CD4-positive, CD25-positive, alpha-beta regulatory T cell (primary cell): ENCODE measurements around the gene CTBP2. TPM values are rescaled to one million over a fixed set of nuclear protein-coding genes. Genes with fewer than 3 reads are reported as not detected.

Experiments used
- ATAC-seq, 2 donors: fragments of 150-1000 bp; cut with Tn5 transposase; one replicate each; pipeline ENCODE4 v1.10.0; 2021; ENCODE audit warnings: low read depth in 2 of 2, moderate number of reproducible peaks in 2 of 2, moderate library complexity in 1 of 2
- DNase-seq, 3 donors: peaks; one replicate each; pipeline versions ENCODE4 v3.0.0 to v3.0.0-alpha.2; 2012 to 2022; ENCODE audit warnings: mixed read lengths in 1 of 3
- H3K27ac ChIP-seq: one replicate; pipeline ENCODE4 v1.7.0; 2013; ENCODE audit warnings: mild to moderate bottlenecking, low read length; ENCODE audit not compliant: insufficient read depth, poor library complexity, severe bottlenecking
- H3K27me3 ChIP-seq: one replicate; pipeline ENCODE4 v1.7.0; 2013; ENCODE audit warnings: low read length; ENCODE audit not compliant: control insufficient read depth, insufficient read depth
- H3K36me3 ChIP-seq: one replicate; pipeline ENCODE4 v1.7.0; 2013; ENCODE audit warnings: mild to moderate bottlenecking, low read length, moderate library complexity; ENCODE audit not compliant: control insufficient read depth, insufficient read depth
- H3K4me1 ChIP-seq: 2 replicates; pipeline ENCODE4 v1.7.0; 2013; ENCODE audit warnings: mild to moderate bottlenecking, low read length; ENCODE audit not compliant: insufficient read depth, control insufficient read depth, poor library complexity, severe bottlenecking
- H3K4me3 ChIP-seq: one replicate; pipeline ENCODE4 v1.7.0; 2013; ENCODE audit warnings: low read depth, mild to moderate bottlenecking, low read length, moderate library complexity
- H3K9me3 ChIP-seq, 2 experiments: 1 replicate in 1 of 2; 2 replicates in 1 of 2; pipeline ENCODE4 v1.7.0; 2013; ENCODE audit warnings: low read length in 2 of 2, mild to moderate bottlenecking in 1 of 2, moderate library complexity in 1 of 2; ENCODE audit not compliant: control insufficient read depth in 2 of 2
- H3K27ac Mint-ChIP-seq, 3 donors: one replicate each; pipeline ENCODE4 v1.8.0; 2020 to 2022; ENCODE audit warnings: mild to moderate bottlenecking in 3 of 3, mixed read lengths in 3 of 3, moderate library complexity in 2 of 3
- H3K27me3 Mint-ChIP-seq: one replicate; pipeline ENCODE4 v1.8.0; 2022; ENCODE audit warnings: mild to moderate bottlenecking, mixed read lengths
- H3K36me3 Mint-ChIP-seq: one replicate; pipeline ENCODE4 v1.8.0; 2020; ENCODE audit warnings: mixed read lengths
- H3K4me1 Mint-ChIP-seq, 4 donors: one replicate each; pipeline ENCODE4 v1.8.0; 2020 to 2022; ENCODE audit warnings: mixed read lengths in 4 of 4, mild to moderate bottlenecking in 1 of 4
- H3K4me3 Mint-ChIP-seq, 4 donors: one replicate each; pipeline ENCODE4 v1.8.0; 2020 to 2022; ENCODE audit warnings: mild to moderate bottlenecking in 4 of 4, mixed read lengths in 4 of 4, moderate library complexity in 3 of 4
- H3K9me3 Mint-ChIP-seq, 7 donors: one replicate each; pipeline ENCODE4 v1.8.0; 2020 to 2022; ENCODE audit warnings: mixed read lengths in 7 of 7, mild to moderate bottlenecking in 3 of 7, moderate library complexity in 2 of 7
- polyA plus RNA-seq, 4 donors: library from polyadenylated mRNA; unstranded; fragments of 300-500 nt; fragmentation: Illumina TruSeq; gene quantifications; one replicate each; pipeline ENCODE4 v1.2.3, GENCODE V29; 2021
- total RNA-seq: library from RNA; stranded (reverse); gene quantifications from one replicate; pipeline ENCODE4 v1.2.3, GENCODE V29; 2022

CTBP2 gene
- total and polyA plus RNA-seq, 5 donors from 2014 or later, result 0.10 to 0.49 (median 0.13) TPM; not detected in 2

DNA sequence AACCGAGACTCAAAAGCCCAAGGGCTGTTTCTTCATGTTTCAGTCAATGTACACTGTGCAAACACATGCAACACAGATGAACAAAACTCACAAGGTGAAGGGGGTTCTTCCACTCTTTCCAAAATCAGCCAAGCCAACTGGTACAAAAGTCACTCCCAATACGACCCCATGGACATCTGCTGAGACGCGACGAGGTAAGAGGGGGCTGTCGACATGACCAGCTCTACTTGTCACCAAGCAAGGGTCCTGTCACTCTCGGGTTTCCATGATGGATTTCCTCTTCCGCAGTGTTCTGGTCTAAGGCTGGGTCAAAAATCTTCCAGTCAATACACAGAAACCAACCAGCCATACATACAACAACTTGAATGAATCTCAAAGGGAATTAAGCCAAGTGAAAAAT is 37.8 kb downstream of the CTBP2 start:
- Histone ChIP-seq H3K9me3 (no peaks in the 10 kb centered on the region), H3K4me3 (no peak overlapping the region), H3K36me3 (no peaks in the 10 kb centered on the region), H3K4me1 (no peaks in the 10 kb centered on the region), H3K27me3 (no peaks in the 10 kb centered on the region), H3K27ac (no peak overlapping the region)
- H3K9me3 Mint-ChIP-seq, result peaks cover 0 to 4% (median 0%) of the 10 kb centered on the region in 7 donors
- ATAC-seq (no peak), DNase-seq (no peak)
- no peaks in the 10 kb centered on the region for H3K36me3 Mint-ChIP-seq
- H3K4me1 Mint-ChIP-seq, result no peaks in the 10 kb centered on the region
- no peak overlapping the region for H3K4me3 Mint-ChIP-seq
- H3K27me3 Mint-ChIP-seq, result peaks cover 15% of the 10 kb centered on the region
- H3K27ac Mint-ChIP-seq, result no peak overlapping the region

GRCh38 chr10:125121003-125121402 is 39.4 kb downstream of the CTBP2 start:
- H3K36me3 Mint-ChIP-seq, result no peaks in the 10 kb centered on the region
- no peaks in the 10 kb centered on the region for H3K27me3 ChIP-seq
- ATAC-seq, result no peak
- DNase-seq, result no peak
- no peak overlapping the region for H3K27ac Mint-ChIP-seq
- peaks cover 15% of the 10 kb centered on the region for H3K27me3 Mint-ChIP-seq
- H3K4me1 Mint-ChIP-seq, result no peaks in the 10 kb centered on the region
- no peaks in the 10 kb centered on the region for H3K36me3 ChIP-seq
- H3K9me3 Mint-ChIP-seq, result peaks cover 0 to 4% (median 0%) of the 10 kb centered on the region in 7 donors
- no peaks in the 10 kb centered on the region for H3K9me3 ChIP-seq
- H3K4me3 Mint-ChIP-seq, result no peak overlapping the region
- H3K4me1 ChIP-seq, result no peaks in the 10 kb centered on the region
- H3K27ac ChIP-seq, result no peak overlapping the region
- no peak overlapping the region for H3K4me3 ChIP-seq

DNA sequence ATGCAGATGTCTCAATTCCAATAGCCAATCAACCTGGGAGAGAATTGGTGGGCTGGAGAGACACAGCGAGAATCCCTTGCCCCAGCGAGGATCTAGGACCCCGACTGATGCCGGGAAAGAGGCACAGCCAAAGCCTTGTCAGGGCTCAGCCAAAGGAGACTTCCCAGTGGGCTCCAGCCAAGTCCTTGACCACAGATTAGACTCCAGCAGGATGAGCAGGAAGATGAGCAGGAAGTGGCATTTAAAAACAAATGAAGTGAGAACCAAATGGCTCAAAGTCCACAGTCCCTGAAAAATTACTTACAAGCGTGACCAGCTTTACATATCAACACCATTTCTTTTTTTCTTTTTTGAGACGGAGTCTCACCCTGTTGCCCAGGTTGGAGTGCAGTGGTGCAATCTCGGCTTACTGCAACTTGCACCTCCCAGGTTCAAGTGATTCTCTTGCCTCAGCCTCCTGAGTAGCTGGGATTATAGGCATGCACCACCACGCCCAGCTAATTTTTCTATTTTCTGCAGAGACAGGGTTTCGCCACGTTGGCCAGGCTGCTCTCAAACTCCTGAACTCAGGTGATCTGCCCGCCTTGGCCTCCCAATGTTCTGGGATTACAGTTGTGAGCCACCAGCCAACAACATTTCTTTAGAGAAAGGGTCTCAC is 40.2 kb downstream of the CTBP2 start:
- H3K9me3 Mint-ChIP-seq, result peaks cover 0 to 4% (median 0%) of the 10 kb centered on the region in 7 donors
- Histone ChIP-seq H3K27ac (no peak overlapping the region), H3K27me3 (no peaks in the 10 kb centered on the region), H3K4me1 (no peaks in the 10 kb centered on the region), H3K9me3 (no peaks in the 10 kb centered on the region), H3K4me3 (no peak overlapping the region), H3K36me3 (no peaks in the 10 kb centered on the region)
- H3K27me3 Mint-ChIP-seq, result peaks cover 10% of the 10 kb centered on the region
- H3K27ac Mint-ChIP-seq, result no peak overlapping the region
- ATAC-seq (no peak), DNase-seq (no peak)
- H3K4me3 Mint-ChIP-seq, result no peak overlapping the region
- no peaks in the 10 kb centered on the region for H3K36me3 Mint-ChIP-seq
- H3K4me1 Mint-ChIP-seq, result no peaks in the 10 kb centered on the region

DNA sequence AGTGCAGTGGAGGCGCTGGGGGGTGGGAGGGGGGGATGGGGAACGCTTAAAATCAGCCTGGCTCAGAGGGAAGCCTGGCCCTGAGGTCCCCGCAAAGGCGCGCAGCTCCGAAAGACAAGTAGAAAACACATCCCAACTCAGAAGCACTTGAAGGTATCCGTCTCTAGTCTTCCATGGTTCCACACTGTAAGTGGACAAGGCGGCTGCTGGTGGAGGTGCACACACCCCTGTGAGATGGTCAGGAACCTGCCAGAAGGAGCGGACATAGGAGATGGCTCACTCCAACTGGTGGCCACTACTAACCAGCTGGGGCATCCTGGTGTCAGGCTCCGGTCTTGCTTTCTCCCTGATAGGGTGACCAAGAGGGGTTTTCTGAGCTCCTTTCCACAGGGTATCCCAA is 41.7 kb downstream of the CTBP2 start:
- no peaks in the 10 kb centered on the region for H3K4me1 ChIP-seq
- H3K27ac ChIP-seq, result no peak overlapping the region

GRCh38 chr10:125118011-125118611 is 42.3 kb downstream of the CTBP2 start:
- Mint-ChIP-seq H3K27me3 (peaks cover 16% of the 10 kb centered on the region), H3K9me3 (peaks cover 0 to 4% (median 0%) of the 10 kb centered on the region in 7 donors), H3K27ac (no peak overlapping the region), H3K4me3 (no peak overlapping the region), H3K36me3 (no peaks in the 10 kb centered on the region), H3K4me1 (no peaks in the 10 kb centered on the region)
- Histone ChIP-seq H3K4me1 (no peaks in the 10 kb centered on the region), H3K4me3 (no peak overlapping the region), H3K9me3 (no peaks in the 10 kb centered on the region), H3K27me3 (no peaks in the 10 kb centered on the region), H3K36me3 (no peaks in the 10 kb centered on the region), H3K27ac (no peak overlapping the region)
- DNase-seq (no peak), ATAC-seq (no peak)

More for the DNA sequence above, 41.7 kb downstream of the CTBP2 start:
- H3K4me3 Mint-ChIP-seq, result no peak overlapping the region
- H3K4me1 Mint-ChIP-seq, result no peaks in the 10 kb centered on the region
- DNase-seq (no peak), ATAC-seq (no peak)
- H3K9me3 Mint-ChIP-seq, result peaks cover 0 to 4% (median 0%) of the 10 kb centered on the region in 7 donors
- Histone ChIP-seq H3K9me3 (no peaks in the 10 kb centered on the region), H3K4me3 (no peak overlapping the region), H3K27me3 (no peaks in the 10 kb centered on the region), H3K36me3 (no peaks in the 10 kb centered on the region)
- peaks cover 12% of the 10 kb centered on the region for H3K27me3 Mint-ChIP-seq
- H3K27ac Mint-ChIP-seq, result no peak overlapping the region
- no peaks in the 10 kb centered on the region for H3K36me3 Mint-ChIP-seq

- Histone ChIP-seq H3K4me1 (no peaks in the 10 kb centered on the region), H3K27me3 (no peaks in the 10 kb centered on the region), H3K4me3 (no peak overlapping the region), H3K9me3 (no peaks in the 10 kb centered on the region), H3K27ac (no peak overlapping the region), H3K36me3 (no peaks in the 10 kb centered on the region)
- H3K4me1 Mint-ChIP-seq, result no peaks in the 10 kb centered on the region
- H3K27ac Mint-ChIP-seq, result no peak overlapping the region
- no peaks in the 10 kb centered on the region for H3K36me3 Mint-ChIP-seq
- no peak overlapping the region for H3K4me3 Mint-ChIP-seq
- peaks cover 16% of the 10 kb centered on the region for H3K27me3 Mint-ChIP-seq
- peaks cover 0 to 4% (median 0%) of the 10 kb centered on the region in 7 donors for H3K9me3 Mint-ChIP-seq
- ATAC-seq (no peak), DNase-seq (no peak)
These were observed 43.6 kb downstream of the CTBP2 start for GRCh38 chr10:125116652-125117310.

DNA sequence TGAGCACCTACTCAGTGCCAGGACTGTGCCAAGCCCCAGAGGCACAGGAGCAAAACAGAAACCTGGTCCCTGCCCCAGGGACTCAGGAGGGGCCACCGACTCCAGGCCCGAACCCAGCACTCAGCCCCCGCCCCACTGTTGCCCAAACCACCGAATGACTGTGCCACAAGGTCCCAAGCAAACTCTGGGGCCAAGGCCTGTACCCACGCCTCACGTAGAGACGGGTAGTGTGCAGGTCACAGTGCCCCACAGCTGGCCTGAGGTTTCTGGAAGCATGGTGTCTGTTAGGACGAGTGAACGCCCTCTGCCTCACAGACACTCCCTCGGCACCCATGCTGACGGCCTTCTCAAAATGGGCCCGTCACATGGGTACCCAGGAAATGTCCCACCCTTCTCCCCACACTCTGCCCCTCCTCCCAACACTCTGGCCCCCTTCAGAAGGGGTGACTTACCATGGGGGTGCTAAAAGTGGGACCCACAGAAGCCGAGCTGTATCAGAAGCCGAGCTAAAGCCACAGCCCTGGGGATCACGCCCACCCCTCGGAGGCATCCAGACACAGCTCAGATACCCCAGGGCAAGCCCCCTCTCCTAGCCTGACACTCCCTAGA is 44.2 kb downstream of the CTBP2 start:
- no peaks in the 10 kb centered on the region for H3K9me3 ChIP-seq
- no peaks in the 10 kb centered on the region for H3K4me1 ChIP-seq
- H3K4me3 ChIP-seq, result no peak overlapping the region
- Mint-ChIP-seq H3K27ac (no peak overlapping the region), H3K27me3 (peaks cover 10% of the 10 kb centered on the region), H3K4me1 (no peaks in the 10 kb centered on the region), H3K4me3 (no peak overlapping the region), H3K9me3 (peaks cover 0 to 4% (median 0%) of the 10 kb centered on the region in 7 donors), H3K36me3 (no peaks in the 10 kb centered on the region)
- H3K36me3 ChIP-seq, result no peaks in the 10 kb centered on the region
- no peaks in the 10 kb centered on the region for H3K27me3 ChIP-seq
- no peak overlapping the region for H3K27ac ChIP-seq
- no peak for DNase-seq
- no peak for ATAC-seq
